Measurements from ENCODE around the gene CDYL2.

DNA sequence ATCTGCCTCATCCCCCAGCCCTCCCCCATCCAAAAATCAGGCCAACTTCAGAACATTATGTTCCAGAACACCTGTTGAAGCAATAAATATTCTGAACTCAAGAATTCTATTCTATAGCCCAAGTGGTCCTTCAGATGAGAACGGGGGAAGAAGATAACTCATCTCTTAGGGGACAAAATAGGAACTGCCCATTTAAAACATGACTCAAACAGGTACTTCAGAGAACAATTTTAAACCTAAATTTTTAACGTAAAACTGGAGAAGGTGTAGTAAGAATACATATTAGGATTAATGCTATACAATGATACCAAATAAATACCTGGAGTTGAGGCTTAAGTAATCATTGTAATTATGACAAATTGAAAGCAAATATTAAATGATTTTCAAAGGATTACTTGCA lies 112.1 kb downstream of the CDYL2 start:
- TF ChIP-seq CTCF (conservative IDR thresholded peaks at IDR 0.05; ENCODE audit: low read length) = no peak
- no peak for TF ChIP-seq EZH2phosphoT487 (IDR thresholded peaks at IDR 0.05; ENCODE audit: borderline replicate concordance, low read depth, low read length)
